Epithelial cell of proximal tubule (primary cell): ENCODE data around the gene PFDN2. TPM values are rescaled to one million over a fixed set of nuclear protein-coding genes. Genes with fewer than 3 reads are reported as not detected.

Source experiments
- DNase-seq: peaks from one replicate; pipeline ENCODE4 v3.0.0-alpha.2; 2011; ENCODE audit warnings: low read depth
- H3K4me3 ChIP-seq: 2 replicates; pipeline ENCODE4 v1.5.1; 2011; ENCODE audit warnings: low read depth, mild to moderate bottlenecking, low read length
- total RNA-seq: library from RNA; depleted of rRNA; stranded (reverse); fragments of >200 nt; gene quantifications from 2 replicates; pipeline ENCODE4 v1.2.3, GENCODE V29; 2015
- TF ChIP-seq, protein P1 (sequence below): conservative IDR thresholded peaks from 2 replicates; pipeline ENCODE4 v1.5.1; 2012; ENCODE audit warnings: low read depth, mild to moderate bottlenecking, low read length

Gene PFDN2, protein sequence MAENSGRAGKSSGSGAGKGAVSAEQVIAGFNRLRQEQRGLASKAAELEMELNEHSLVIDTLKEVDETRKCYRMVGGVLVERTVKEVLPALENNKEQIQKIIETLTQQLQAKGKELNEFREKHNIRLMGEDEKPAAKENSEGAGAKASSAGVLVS
- 102 and 103 TPM in 2 replicates for total RNA-seq

DNA sequence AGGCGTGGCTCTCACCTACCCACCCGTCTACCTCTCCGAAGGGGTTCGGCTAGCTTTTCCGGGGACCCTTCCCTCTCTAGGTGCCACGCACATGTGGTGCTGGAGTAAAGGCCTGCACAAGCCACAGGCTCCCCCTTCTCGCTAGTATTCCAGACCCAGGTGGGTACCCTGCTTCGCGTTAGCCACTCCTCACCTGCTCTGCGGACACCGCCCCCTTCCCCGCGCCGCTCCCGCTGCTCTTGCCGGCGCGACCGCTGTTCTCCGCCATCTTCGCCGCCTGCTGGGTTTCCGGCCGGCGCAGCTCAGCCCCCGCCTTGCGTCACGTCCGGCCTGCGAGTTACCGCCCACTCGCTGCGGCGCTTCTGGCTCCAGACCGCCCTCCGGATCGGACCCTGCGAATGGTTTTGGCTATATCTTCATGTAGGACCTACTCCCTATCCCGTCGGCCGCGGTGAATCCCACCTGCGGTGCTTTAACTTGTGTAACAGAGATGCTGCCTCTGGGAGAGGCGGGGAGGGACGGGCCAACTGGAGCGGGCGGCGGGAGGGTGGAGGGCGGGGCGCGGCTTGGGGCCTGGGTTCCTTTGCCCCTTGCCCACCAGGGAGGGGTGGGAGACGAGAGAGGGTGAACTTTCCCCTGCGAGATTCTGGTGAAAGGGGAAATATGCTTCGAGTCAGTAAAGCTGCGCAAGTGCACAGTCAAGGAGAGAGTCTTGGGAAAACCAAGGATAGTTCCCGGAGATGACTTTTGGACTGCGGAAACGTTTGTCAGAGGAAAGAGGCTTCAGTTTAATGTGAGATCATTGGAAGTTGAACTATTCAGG, at the start of gene PFDN2, which contains the start of gene NIT1:
Gene PFDN2 (minus strand): TSS at position 279 of the 823 bp plus-strand sequence. CDS start 11 bp downstream, at position 268.
Gene NIT1 (plus strand): TSS at position 347 of the 823 bp plus-strand sequence. CDS start 72 bp downstream, at position 419.
- DNase-seq: no peak
- peak within 1 kb of the TSS; percentile 86 for H3K4me3 ChIP-seq
- TF ChIP-seq, protein P1, sequence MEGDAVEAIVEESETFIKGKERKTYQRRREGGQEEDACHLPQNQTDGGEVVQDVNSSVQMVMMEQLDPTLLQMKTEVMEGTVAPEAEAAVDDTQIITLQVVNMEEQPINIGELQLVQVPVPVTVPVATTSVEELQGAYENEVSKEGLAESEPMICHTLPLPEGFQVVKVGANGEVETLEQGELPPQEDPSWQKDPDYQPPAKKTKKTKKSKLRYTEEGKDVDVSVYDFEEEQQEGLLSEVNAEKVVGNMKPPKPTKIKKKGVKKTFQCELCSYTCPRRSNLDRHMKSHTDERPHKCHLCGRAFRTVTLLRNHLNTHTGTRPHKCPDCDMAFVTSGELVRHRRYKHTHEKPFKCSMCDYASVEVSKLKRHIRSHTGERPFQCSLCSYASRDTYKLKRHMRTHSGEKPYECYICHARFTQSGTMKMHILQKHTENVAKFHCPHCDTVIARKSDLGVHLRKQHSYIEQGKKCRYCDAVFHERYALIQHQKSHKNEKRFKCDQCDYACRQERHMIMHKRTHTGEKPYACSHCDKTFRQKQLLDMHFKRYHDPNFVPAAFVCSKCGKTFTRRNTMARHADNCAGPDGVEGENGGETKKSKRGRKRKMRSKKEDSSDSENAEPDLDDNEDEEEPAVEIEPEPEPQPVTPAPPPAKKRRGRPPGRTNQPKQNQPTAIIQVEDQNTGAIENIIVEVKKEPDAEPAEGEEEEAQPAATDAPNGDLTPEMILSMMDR: no peak

DNA sequence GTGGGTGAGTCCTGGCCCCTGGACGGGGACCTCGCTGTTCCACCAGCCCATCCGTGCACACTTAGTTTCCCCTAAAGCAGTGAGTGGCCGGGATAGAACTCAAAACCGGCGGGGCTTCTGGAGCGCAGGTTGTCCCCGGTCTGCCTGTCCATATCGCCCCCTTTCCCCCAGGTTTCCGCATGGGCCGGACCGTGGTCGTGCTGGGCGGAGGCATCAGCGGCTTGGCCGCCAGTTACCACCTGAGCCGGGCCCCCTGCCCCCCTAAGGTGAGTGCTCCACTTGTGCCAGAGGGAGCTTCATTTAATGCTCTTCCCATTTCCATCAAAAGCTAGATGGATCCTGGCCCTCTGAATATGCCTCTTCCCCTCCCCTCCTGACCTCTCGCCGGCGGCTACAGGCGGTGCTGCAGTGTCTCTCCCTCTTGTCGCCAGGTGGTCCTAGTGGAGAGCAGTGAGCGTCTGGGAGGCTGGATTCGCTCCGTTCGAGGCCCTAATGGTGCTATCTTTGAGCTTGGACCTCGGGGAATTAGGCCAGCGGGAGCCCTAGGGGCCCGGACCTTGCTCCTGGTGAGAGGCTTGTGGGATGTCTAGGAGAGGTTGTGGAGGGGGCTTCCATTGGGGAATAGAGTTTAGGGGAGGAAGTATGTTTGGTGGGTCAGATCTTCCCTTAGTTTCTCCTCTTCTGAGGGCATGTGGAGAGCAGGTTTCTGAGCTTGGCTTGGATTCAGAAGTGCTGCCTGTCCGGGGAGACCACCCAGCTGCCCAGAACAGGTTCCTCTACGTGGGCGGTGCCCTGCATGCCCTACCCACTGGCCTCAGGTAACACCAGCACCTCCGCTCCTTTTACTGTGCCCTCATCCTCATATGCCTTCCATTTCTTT, 49.1 kb upstream of the PFDN2 start:
- TF ChIP-seq, protein P1: no peak
- DNase-seq: no peak
- peak overlapping the region; percentile 74 for H3K4me3 ChIP-seq

DNA sequence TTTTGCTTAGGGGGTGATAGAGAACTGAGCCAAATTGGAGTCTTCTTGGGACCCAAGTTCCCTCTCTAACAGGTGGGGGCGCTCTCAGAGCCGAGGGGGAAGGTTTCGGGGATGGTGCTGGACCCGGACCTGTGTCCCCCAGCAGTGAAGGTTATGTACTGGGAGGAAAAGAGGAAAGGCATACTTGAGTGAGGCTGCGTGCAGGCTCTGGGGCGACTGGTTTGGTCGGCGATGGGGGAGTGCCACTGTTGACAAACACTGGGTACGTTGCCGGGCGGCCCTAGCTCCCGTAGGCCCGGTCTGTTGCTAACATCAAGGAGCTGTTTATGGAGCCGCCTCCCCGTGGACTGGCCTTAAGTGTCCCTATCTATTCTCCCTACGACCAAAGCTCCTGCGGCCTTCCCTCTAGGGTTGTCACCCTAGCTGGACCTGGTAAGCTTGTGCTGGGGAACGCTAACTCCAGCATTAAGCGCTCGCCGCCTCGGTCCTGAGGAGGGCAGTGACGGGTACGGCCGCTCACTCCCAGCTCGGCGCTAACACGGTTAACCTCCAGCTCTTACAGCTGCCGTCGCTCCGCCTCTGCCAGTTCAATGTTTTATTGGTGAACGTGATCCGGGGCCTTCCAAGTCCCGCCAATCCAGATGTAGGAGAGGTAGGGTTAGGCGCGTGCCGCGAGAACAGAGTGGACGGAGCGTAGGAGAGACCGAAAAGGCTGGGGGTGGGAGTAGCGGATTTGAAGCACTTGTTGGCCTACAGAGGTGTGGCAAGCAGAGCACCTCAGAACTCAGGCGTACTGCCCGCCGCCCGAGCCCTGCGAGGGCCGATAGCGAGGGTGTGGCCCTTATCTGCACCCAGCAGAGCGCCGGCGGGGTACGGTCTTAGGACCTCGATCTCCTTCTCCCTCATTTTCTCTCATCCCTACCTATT, 48.2 kb upstream of the PFDN2 start, which contains the start of gene PPOX:
Gene PPOX (plus strand): TSS at position 685 of the 927 bp plus-strand sequence. CDS start 422 bp downstream, outside the sequence.
- peak within 1 kb of the TSS; percentile 74 for H3K4me3 ChIP-seq
- TF ChIP-seq, protein P1: peak; percentile 63

DNA sequence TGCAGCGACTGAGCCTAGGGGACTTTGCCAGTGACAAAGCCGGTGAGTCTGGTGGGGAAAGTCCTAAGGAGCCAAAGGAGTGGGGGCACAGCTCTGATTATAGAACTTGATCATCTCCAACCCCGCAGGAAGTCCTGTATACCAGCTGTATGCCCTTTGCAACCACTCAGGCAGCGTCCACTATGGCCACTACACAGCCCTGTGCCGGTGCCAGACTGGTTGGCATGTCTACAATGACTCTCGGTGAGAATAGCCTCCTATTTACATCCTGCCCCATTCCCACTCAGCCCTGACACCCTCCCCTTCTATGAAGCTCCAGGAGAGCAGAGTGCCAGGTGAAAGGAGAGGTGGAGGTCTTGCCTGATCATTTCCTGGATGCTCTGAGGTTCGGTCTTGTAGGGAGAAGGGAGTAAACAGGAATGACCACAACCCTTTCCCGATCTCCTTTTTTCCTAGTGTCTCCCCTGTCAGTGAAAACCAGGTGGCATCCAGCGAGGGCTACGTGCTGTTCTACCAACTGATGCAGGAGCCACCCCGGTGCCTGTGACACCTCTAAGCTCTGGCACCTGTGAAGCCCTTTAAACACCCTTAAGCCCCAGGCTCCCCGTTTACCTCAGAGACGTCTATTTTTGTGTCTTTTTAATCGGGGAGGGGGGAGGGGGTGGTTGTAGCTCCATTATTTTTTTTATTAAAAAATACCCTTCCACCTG, 47.2 kb upstream of the PFDN2 start:
- TF ChIP-seq, protein P1: no peak
- H3K4me3 ChIP-seq: peak overlapping the region; percentile 74
- DNase-seq: no peak

More for the DNA sequence above, 48.2 kb upstream of the PFDN2 start, which contains the start of gene PPOX:
- DNase-seq: peak; percentile 92

DNA sequence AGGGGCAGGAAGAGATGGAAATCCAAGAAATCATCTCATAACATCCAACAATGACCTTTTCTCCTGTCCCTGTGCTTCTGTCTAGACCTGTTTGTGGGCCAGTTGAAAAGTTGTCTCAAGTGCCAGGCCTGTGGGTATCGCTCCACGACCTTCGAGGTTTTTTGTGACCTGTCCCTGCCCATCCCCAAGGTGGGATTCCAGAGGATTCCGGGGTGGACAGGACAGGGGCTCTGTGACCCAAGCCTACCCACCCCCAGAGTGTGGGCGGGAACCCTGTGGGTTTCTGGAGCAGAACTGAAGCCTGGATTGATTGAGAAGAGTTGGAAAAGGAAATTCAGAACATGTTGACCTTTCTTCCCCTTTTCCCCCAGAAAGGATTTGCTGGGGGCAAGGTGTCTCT, 46.0 kb upstream of the PFDN2 start:
- DNase-seq: no peak
- H3K4me3 ChIP-seq: no peak overlapping the region
- TF ChIP-seq, protein P1: no peak
